HG02798 (cell line): Measurements from ENCODE around the gene MGARP.

Experiments used
- ATAC-seq: cut with Tn5 transposase; IDR thresholded peaks from one replicate; pipeline ENCODE4 v1.9.1; 2021; ENCODE audit warnings: mild to moderate bottlenecking; ENCODE audit not compliant: unreplicated experiment, poor library complexity

MGARP gene

GRCh38 chr4:139247241-139247640 lies 32.8 kb downstream of the MGARP start:
- ATAC-seq, result no peak

- no peak for ATAC-seq
These were observed 33.9 kb downstream of the MGARP start for GRCh38 chr4:139246166-139246565.

GRCh38 chr4:139245590-139245989 lies 34.4 kb downstream of the MGARP start:
- ATAC-seq, result no peak

GRCh38 chr4:139243448-139244365 lies 36.3 kb downstream of the MGARP start:
- ATAC-seq, result no peak

- ATAC-seq, result no peak
These were observed 37.4 kb downstream of the MGARP start for GRCh38 chr4:139242511-139243051.

GRCh38 chr4:139241784-139242151 lies 38.3 kb downstream of the MGARP start:
- no peak for ATAC-seq

GRCh38 chr4:139241086-139241783 lies 38.8 kb downstream of the MGARP start:
- ATAC-seq, result no peak

GRCh38 chr4:139239127-139239772 lies 40.8 kb downstream of the MGARP start:
- ATAC-seq, result no peak

- no peak for ATAC-seq
These were observed 45.8 kb downstream of the MGARP start for GRCh38 chr4:139234253-139234652.

GRCh38 chr4:139229534-139230039 lies 50.4 kb downstream of the MGARP start:
- ATAC-seq, result peak; percentile 82

- no peak for ATAC-seq
These were observed 52.2 kb downstream of the MGARP start for GRCh38 chr4:139227729-139228404.

GRCh38 chr4:139223682-139224317 lies 56.2 kb downstream of the MGARP start:
- no peak for ATAC-seq

GRCh38 chr4:139222215-139222614 lies 57.8 kb downstream of the MGARP start:
- no peak for ATAC-seq

GRCh38 chr4:139221687-139222086 lies 58.3 kb downstream of the MGARP start:
- no peak for ATAC-seq

- no peak for ATAC-seq
These were observed 60.5 kb downstream of the MGARP start for GRCh38 chr4:139219450-139220055.
